HG03108 (cell line): ENCODE measurements around the gene FANCL.
"Not testable (repeated sequence)": the region's sequence is repeated elsewhere in the genome, so short reads cannot be mapped to it uniquely, and the experiment has no call there.

Experiments used
- ATAC-seq: cut with Tn5 transposase; IDR thresholded peaks from one replicate; pipeline ENCODE4 v1.9.1; 2021; ENCODE audit warnings: moderate library complexity; ENCODE audit not compliant: unreplicated experiment

Gene FANCL

DNA sequence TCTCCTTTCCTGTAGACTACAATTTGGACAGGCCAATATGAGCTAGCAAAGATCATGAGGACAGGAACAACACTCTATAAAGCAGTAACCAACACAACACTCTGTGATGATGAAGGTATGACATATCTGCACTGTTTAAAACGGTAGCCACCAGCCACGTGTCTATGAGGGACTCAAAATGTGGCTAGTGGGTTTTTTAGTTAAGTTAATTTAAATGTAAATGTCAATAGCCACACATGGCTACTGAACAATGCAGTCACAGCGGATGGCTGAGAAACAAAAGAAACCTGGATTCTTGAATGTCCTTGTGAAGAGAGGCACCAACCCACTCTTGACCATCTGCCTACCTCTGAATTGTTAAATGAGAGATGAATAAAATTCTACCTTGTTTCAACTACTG is 33.9 kb downstream of the FANCL start:
- no peak for ATAC-seq

DNA sequence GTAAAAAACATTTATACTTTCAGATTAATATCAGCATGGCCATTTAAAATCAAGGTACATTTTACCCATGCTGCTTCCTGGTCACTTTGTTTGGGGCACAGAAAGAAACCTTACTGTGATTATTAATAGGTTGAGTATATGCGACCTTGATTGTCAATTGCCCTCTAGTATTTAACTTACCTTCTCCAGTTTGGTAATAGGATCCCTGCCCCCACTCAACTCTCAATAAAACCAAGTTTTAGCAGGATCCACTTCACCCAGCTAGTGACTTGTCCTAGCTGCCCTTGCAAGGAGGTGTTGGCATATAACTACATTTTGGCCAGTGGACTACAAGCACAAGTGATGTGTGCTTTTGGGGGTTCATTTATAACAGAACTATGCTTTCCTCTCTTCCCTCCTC is 34.3 kb downstream of the FANCL start:
- no peak for ATAC-seq

DNA sequence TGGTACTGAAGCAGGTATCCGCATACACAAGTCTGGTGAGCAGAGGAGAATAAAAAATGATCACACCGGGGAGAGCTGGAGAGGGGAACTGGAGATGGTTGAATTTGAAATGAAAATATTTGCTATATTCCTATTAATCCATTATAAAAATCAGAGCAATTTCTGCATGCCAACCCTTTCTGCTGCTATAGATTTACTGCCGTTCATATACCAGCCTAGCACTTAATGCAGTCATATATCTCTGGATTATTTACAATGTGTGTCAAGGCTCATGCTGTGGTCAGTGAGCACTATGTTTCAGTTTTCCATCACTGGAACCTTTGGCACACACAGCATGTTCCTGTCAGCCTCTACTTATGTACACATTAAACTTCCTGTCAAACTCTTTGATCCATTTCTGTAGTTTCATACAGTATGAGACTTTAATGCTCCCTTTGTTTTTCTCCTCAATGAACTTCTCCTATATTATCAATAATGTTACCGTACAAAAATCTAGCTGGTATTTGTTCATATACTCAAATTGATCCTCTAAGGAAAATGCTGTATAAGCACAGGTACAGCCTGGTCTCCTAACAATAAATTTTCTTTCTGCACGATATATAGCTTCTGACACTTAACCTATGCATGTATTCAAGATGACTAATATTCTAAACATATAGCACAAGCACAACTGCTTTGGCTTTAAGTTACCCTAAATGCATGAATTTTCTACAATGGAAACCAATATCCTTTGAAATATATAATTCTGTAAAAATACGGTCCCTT is 36.7 kb downstream of the FANCL start:
- no peak for ATAC-seq

DNA sequence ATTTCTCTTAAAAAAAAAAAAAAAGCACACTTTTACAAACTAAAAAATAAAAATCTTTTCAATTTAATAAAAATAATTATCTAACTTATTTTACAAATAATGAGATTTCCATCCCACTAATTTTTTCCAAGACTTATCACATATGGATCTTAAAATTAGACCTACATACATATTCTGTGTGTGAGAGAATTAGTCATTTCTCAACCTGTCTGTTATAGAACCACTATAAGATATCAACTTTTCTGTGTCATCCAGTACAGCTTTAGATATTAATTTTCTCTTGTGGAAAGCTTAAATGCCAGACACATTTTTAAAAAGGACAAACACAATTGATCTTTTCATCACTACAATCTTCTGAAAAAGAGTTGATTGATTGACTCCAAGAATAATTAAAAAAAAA is 38.1 kb downstream of the FANCL start:
- ATAC-seq, result no peak

DNA sequence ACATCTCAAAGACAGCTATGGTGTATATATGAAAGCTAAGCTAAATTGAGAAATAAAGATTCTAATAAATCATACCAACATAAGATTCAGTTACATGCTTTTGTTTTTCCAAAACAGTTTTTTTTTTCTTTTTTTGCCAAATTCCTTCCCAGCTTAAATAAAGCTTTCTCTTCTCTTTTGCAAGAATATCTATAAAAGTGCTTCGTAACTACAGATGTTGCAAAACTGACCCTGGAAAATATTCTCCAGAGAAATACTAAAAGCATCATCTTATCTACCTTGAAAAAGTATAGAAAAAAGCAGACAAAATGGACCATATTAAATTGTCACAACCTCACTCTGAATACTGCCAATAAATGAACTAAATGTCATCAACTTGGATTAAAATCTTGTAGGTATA is 38.7 kb downstream of the FANCL start:
- no peak for ATAC-seq

DNA sequence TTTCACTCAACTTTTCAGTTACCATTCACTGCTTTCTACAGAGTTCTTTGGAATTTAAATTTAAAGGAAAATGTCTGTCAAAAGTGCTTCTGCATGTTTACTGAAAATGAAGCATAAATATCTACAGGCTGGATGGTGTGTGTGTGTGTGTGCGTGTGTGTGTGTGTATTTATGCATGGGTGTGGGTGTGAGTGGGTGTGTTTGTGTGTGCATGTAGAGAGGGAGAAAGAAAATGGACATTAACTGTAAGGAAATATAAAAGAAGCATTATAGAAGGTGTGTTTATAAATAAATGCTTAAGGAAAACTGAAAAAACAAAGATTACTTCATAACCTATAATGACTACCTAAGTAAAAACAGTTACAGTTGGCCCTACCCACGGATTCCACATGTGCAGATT is 43.2 kb downstream of the FANCL start:
- ATAC-seq, result no peak

DNA sequence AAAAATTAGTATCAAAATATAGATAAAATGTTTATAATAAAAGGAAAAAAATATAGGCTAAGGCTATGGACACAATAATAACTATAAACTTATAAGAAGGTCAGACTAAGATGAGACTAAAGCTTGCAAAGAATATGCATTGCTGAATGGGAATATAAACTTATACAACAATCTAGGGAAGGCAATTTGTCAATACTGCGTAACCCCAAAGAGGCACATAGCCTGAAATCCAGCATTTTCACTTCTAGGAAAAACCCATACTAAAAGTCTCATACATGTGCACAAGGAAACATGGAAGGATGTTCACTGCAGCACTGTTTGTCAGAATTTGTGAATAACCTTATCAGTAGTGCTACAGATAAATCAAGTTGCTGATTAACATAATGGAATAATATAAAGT is 45.5 kb downstream of the FANCL start:
- ATAC-seq, result no peak

DNA sequence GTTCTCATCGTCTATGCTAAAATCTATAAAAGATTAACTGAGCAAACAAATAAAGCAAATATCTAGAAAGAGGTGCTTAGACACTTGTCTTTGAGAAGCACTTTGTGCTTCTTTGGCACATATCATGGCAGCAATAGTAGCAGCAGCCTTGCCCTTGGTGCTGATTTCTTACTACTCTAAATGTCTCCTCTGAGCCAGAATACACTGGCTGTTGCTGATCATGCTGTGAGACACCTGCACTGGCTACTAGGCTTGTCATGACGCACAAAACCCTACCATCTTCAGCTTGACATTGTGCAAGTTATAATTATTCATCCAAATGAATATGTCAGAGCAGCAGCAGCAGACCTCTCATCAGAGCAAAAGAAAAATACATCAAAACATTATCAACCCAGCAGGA is 46.7 kb downstream of the FANCL start:
- no peak for ATAC-seq

DNA sequence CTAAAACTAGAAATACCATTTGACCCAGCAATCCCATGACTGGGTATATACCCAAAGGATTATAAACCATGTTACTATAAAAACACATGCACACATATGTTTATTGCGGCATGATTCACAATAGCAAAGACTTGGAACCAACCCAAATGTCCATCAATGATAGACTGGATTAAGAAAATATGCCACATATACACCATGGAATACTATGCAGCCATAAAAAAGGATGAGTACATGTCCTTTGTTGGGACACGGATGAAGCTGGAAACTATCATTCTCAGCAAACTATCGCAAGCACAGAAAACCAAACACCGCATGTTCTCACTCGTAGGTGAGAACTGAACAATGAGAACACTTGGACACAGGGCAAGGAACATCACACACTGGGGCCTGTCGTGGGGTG is 54.1 kb downstream of the FANCL start:
- ATAC-seq, result not testable (repeated sequence)

DNA sequence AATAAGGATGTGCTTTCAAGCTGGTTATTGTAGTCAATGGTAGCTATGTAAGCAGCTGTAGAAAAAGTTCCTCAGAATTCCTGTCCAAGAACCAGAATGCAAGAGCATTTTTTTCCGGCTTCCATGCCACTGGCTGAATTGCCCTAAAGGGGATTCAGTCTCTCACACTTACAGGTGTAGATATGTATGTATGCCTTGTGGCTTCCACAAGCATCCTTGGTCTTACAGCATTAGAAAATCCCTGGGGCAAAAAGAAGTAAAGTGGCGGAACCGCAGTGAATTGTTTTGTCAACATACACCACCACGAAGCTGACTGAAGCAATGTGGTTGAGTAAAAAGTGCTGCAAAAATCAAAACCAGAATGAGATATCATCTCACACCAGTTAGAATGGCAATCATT is 54.6 kb downstream of the FANCL start:
- ATAC-seq, result no peak

DNA sequence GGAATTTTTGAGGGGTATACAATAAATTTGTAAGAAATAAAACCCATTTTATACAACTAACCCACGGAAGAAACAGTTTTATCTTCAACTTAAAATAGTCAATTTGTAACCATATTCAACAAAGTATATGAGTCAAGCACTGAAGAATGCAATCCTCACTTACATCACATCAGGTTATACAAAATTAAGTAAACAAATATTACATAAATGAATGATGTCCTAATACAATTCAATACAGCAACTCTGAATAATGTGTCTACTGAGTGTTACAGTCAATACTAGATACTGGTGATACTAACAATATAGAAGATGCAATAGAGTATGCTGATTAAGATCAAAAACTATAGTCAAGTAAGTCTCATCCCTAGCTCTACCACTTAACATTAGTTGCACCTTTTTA is 58.6 kb downstream of the FANCL start:
- no peak for ATAC-seq

DNA sequence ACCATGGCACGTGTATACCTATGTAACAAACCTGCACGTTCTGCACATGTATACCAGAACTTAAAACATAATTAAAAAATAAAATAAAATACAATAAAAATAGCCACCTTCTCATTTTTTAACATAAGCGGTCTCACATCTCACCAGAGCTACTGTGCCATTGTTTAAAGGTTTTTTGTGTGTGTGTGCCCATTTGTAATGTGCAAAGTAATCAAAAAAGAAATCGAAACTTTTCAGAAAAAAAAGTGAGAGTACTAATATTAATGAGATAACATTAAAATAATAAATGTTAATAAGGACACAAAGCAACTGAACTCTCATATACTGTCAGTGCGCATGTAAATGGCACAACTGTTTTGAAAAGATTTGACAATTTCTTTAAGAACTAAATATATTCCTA is 60.5 kb downstream of the FANCL start:
- ATAC-seq, result no peak

DNA sequence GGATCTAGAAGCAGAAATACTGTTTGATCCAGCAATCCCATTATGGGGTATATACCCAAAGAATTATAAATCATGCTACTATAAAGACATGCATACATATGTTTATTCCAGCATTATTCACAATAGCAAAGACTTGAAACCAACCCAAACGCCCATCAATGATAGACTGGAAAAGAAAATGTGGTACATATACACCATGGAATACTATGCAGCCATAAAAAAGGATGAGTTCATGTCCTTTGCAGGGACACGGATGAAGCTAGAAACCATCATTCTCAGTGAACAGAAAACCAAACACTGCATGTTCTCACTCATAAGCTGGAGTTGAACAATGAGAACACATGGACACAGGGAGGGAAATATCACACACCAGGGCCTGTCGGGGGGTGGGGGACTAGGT is 61.0 kb downstream of the FANCL start:
- not testable (repeated sequence) for ATAC-seq

DNA sequence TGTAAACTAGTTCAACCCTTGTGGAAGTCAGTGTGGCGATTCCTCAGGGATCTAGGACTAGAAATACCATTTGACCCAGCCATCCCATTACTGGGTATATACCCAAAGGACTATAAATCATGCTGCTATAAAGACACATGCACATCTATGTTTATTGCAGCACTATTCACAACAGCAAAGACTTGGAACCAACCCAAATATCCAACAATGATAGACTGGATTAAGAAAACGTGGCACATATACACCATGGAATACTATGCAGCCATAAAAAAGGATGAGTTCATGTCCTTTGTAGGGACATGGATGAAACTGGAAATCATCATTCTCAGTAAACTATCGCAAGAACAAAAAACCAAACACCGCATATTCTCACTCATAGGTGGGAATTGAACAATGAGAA is 63.9 kb downstream of the FANCL start:
- not testable (repeated sequence) for ATAC-seq

DNA sequence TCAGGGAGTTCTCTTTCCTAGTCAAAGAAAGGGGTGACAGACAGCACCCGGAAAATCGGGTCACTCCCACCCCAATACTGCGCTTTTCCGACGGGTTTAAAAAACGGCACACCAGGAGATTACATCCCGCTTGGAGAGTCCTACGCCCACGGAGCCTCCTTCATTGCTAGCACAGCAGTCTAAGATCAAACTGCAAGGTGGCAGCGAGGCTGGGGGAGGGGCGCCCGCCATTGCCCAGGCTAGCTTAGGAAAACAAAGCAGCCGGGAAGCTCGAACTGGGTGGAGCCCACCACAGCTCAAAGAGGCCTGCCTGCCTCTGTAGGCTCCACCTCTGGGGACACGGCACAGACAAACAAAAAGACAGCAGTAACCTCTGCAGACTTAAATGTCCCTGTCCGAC is 69.3 kb downstream of the FANCL start:
- ATAC-seq, result not testable (repeated sequence)

DNA sequence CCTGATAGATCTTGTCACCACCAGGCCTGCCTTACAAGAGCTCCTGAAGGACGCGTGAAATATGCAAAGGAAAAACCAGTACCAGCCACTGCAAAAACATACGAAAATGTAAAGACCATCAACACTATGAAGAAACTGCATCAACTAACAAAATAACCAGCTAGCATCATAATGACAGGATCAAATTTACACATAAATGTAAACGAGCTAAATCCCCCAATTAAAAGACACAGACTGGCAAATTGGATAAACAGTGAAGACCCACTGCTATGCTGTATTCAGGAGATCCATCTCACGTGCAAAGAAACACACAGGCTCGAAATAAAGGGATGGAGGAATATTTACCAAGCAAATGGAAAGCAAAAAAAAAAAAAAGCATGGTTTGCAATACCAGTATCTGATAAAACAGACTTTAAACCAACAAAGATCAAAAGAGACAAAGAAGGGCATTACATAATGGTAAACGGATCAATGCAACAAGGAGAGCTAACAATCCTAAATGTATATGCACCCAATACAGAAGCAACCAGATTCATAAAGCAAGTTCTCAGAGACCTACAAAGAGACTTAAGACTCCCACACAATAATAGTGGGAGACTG is 70.7 kb downstream of the FANCL start:
- ATAC-seq, result not testable (repeated sequence)

DNA sequence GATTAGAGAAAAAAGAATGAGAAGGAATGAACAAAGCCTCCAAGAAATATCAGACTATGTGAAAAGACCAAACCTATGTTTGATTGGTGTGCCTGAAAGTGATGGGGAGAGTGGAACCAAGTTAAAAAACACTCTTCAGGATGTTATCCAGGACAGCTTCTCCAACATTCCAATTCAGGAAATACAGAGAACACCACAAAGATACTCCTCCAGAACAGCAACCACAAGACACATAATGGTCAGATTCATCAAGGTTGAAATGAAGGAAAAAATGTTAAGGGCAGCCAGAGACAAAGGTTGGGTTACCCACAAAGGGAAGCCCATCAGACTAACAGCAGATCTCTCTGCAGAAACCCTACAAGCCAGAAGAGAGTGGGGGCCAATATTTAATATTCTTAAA is 71.3 kb downstream of the FANCL start:
- ATAC-seq, result not testable (repeated sequence)

DNA sequence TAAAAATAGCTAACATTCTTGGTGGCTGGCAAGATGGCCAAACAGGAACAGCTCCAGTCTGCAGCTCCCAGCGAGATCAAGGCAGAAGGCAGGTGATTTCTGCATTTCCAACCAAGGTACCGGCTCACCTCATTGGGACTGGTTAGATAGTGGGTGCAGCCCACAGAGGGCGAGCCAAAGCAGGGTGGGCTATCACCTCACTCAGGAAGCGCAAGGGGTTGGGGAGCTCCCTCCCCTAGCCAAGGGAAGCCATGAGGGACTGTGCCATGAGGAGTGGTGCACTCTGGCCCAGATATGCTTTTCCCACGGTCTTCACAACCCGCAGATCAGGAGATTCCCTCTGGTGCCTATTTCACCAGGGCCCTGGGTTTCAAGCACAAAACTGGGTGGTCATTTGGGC is 73.0 kb downstream of the FANCL start:
- not testable (repeated sequence) for ATAC-seq

DNA sequence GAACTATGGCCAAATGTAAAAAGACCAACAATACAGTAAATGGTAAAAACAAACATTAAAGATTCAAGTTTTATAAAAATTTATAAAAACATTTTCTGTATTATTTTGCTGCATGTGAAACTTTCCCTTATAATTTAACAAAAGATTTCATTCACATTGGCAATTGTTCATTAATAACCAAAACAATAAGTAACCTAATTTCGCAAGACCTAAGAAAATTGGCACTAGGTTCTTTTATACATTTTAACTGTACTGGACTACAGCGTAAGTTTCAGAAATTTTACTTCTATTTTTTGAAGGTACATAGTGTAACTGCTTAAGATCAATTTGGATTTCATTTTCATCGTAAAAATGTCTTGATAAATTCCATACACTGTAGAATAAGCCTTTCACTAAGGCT is 77.2 kb downstream of the FANCL start:
- no peak for ATAC-seq

DNA sequence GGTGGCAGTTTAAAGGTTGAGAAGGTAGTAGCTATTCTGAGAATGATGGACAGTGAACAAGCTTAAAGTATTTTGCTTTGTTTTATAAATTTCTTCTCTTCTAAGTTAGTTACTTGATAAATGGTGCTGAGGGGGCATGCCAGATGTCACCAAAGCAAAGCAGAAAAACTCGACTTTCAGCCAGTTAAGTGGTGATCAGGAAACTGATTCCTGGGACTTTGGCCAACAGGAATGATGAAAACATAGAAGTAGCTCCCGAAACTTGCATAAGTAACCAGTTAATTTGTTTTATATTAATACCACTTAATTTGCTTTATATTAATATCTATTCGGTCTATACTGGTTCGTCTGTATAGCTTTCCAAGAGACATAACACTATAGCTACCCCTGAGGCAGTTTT is 82.6 kb downstream of the FANCL start:
- ATAC-seq, result no peak

DNA sequence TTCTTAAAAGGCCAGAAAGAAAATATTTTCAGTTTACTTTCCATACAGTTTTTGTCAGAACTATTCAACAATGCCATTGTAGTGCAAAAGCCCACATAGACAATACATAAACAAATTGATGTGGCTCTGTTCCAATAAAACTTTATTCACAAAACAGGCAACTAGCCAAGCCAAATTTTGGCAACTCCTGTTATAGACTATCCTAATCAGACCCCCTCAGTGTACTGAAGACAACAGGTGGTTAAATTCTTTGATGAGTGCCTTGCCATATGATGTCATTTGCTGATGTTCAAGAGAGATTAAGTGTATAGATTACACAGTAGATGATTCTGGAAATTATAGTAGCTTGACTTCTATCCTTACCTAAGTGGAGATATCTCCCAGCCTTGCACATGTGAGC is 83.4 kb downstream of the FANCL start:
- ATAC-seq, result no peak

DNA sequence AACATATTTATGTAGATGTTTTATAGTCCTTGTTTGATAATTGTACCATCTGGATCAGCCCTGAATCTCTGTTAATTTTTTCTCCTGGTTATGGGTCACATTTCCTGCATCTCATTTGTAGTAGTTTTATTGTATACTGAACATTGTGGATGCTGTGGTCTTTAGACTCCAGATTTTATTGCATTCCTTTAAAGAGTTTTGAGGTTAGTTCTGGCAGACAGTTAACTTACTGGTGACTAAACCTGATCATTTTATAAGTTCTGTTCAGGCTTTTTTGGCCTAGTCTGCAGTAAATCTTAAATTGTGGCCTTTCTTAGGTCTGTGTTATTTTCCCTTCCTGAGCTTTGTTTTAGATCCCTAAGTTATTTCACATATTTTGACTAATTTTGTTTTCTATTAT is 84.3 kb downstream of the FANCL start:
- no peak for ATAC-seq
